GM12891 (cell line): ENCODE results near the gene NRXN2.

Experiments used
- PAX5 ChIP-seq: IDR thresholded peaks from 2 replicates; pipeline ENCODE4 v1.6.1; 2011; ENCODE audit warnings: low read length, moderate library complexity, mild to moderate bottlenecking; ENCODE audit not compliant: insufficient read depth, severe bottlenecking
- POLR2A ChIP-seq: IDR thresholded peaks from 2 replicates; pipeline ENCODE4 v1.6.1; 2011; ENCODE audit warnings: low read depth, low read length, control low read depth
- POLR2AphosphoS5 ChIP-seq: IDR thresholded peaks from 2 replicates; pipeline ENCODE4 v1.6.1; 2011; ENCODE audit warnings: low read depth, low read length, control low read depth
- TAF1 ChIP-seq: IDR thresholded peaks from 2 replicates; pipeline ENCODE4 v1.6.1; 2011; ENCODE audit warnings: low read depth, low read length, control low read depth

GRCh38 chr11:64613648-64614047, 109.3 kb downstream of the NRXN2 start:
- TF ChIP-seq TAF1 (no peak), POLR2A (no peak), POLR2AphosphoS5 (no peak), PAX5 (no peak)
